GM23338 (cell line): ENCODE data around the gene BNIP2. TPM values are rescaled to one million over a fixed set of nuclear protein-coding genes. Genes with fewer than 3 reads are reported as not detected.

Experiments used
- ATAC-seq: fragments of 200-7000 bp; cut with Tn5 transposase; 3 replicates; pipeline ENCODE4 v1.9.1; 2020
- DNase-seq: peaks from one replicate; pipeline ENCODE4 v3.0.0-alpha.2; 2015; ENCODE audit warnings: low spot score
- H2AFZ ChIP-seq: fragments of 200-600 bp; sonication (generic); 2 replicates; pipeline ENCODE4 v1.8.0; 2016; ENCODE audit warnings: antibody characterized with exemption, mild to moderate bottlenecking, moderate library complexity
- H3F3A ChIP-seq: fragments of 200-600 bp; sonication (generic); replicated peaks from 2 replicates; pipeline ENCODE4 v1.8.0; 2017; ENCODE audit warnings: antibody characterized with exemption, mixed run types, low read depth
- H3K27ac ChIP-seq: fragments of 200-600 bp; sonication (generic); 2 replicates; pipeline ENCODE4 v1.6.1; 2016; ENCODE audit warnings: low read depth
- H3K27me3 ChIP-seq: fragments of 200-600 bp; sonication (generic); 2 replicates; pipeline ENCODE4 v1.8.0; 2016; ENCODE audit warnings: mild to moderate bottlenecking, mixed run types, moderate library complexity; ENCODE audit not compliant: insufficient read depth
- H3K36me3 ChIP-seq: fragments of 200-600 bp; sonication (generic); 2 replicates; pipeline ENCODE4 v1.8.0; 2016; ENCODE audit warnings: mild to moderate bottlenecking; ENCODE audit not compliant: insufficient read depth
- H3K4me1 ChIP-seq: fragments of 200-600 bp; sonication (generic); 2 replicates; pipeline ENCODE4 v1.8.0; 2016; ENCODE audit warnings: mild to moderate bottlenecking, moderate library complexity; ENCODE audit not compliant: insufficient read depth
- H3K4me2 ChIP-seq: fragments of 200-600 bp; sonication (generic); 2 replicates; pipeline ENCODE4 v1.7.1; 2017; ENCODE audit warnings: mixed run types
- H3K4me3 ChIP-seq: fragments of 200-600 bp; sonication (generic); 2 replicates; pipeline ENCODE4 v1.6.1; 2016; ENCODE audit warnings: mixed run types
- H3K79me2 ChIP-seq: fragments of 200-600 bp; sonication (generic); replicated peaks from 2 replicates; pipeline ENCODE4 v1.8.0; 2017; ENCODE audit warnings: mild to moderate bottlenecking; ENCODE audit not compliant: insufficient read depth
- H3K9me2 ChIP-seq: fragments of 200-600 bp; sonication (generic); 2 replicates; pipeline ENCODE4 v1.8.0; 2017; ENCODE audit not compliant: insufficient read depth
- H4K20me1 ChIP-seq: fragments of 200-600 bp; sonication (generic); replicated peaks from 2 replicates; pipeline ENCODE4 v1.8.0; 2017; ENCODE audit warnings: mild to moderate bottlenecking; ENCODE audit not compliant: insufficient read depth
- H3K27ac Mint-ChIP-seq: 2 replicates; pipeline ENCODE4 v1.8.0; 2020; ENCODE audit warnings: inconsistent platforms, mild to moderate bottlenecking, moderate library complexity, mixed read lengths
- H3K27me3 Mint-ChIP-seq: 3 replicates; pipeline ENCODE4 v1.8.0; 2022; ENCODE audit warnings: low read depth, mild to moderate bottlenecking, moderate library complexity, mixed read lengths, inconsistent platforms; ENCODE audit not compliant: insufficient read depth, poor library complexity
- H3K36me3 Mint-ChIP-seq: 3 replicates; pipeline ENCODE4 v1.8.0; 2021; ENCODE audit warnings: low read depth, mild to moderate bottlenecking, inconsistent platforms, moderate library complexity, mixed read lengths
- H3K4me1 Mint-ChIP-seq: 3 replicates; pipeline ENCODE4 v1.8.0; 2020; ENCODE audit warnings: mild to moderate bottlenecking, inconsistent platforms, mixed read lengths
- H3K4me3 Mint-ChIP-seq: 3 replicates; pipeline ENCODE4 v1.8.0; 2021; ENCODE audit warnings: moderate library complexity, mild to moderate bottlenecking, inconsistent platforms, mixed read lengths
- H3K9me3 Mint-ChIP-seq: 3 replicates; pipeline ENCODE4 v1.8.0; 2020; ENCODE audit warnings: moderate library complexity, mild to moderate bottlenecking, inconsistent platforms, mixed read lengths
- CREB1 ChIP-seq: fragments of 250-450 bp; sonication (Bioruptor Pico); IDR thresholded peaks from 2 replicates; pipeline ENCODE4 v1.5.0; 2020; ENCODE audit warnings: low read depth, mild to moderate bottlenecking, moderate library complexity
- CTCF ChIP-seq, 2 experiments: fragments of 200-600 bp in 1 of 2; sonication (generic) in 1 of 2; conservative IDR thresholded peaks; 2 replicates each; pipeline versions ENCODE4 v1.5.1 to v1.6.1; 2016 to 2017; ENCODE audit warnings: antibody characterized with exemption in 2 of 2, low read depth in 2 of 2, mild to moderate bottlenecking in 2 of 2, moderate library complexity in 1 of 2
- ZNF462 ChIP-seq: fragments of 250-450 bp; sonication (Bioruptor Pico); IDR thresholded peaks from 2 replicates; pipeline ENCODE4 v1.5.0; 2020; ENCODE audit warnings: mild to moderate bottlenecking, moderate library complexity
- polyA plus RNA-seq: library from polyadenylated mRNA; unstranded; fragments of >200 nt; fragmentation: Nextera tagmentation; extraction: Ambion mirVana; gene quantifications from 2 replicates; pipeline ENCODE4 v1.2.1, GENCODE V29; 2016
- total RNA-seq: library from RNA; depleted of rRNA; stranded (reverse); fragments of >200 nt; shearing (Covaris generic); gene quantifications from 2 replicates; pipeline ENCODE4 v1.2.3, GENCODE V29; 2014

The BNIP2 gene
- total and polyA plus RNA-seq, 2 experiments from 2014 or later = 43.7 to 83.7 TPM

GRCh38 chr15:59738676-59739075 is 49.6 kb upstream of the BNIP2 start (continued):
- TF ChIP-seq CREB1 = no peak

GRCh38 chr15:59736181-59736580 is 47.1 kb upstream of the BNIP2 start:
- Histone ChIP-seq H3K9me2 (no peaks in the 10 kb centered on the region), H3K27ac (no peak overlapping the region), H3K27me3 (no peaks in the 10 kb centered on the region), H3K79me2 (no peaks in the 10 kb centered on the region), H3F3A (no peaks in the 10 kb centered on the region), H3K4me2 (no peak overlapping the region), H4K20me1 (no peaks in the 10 kb centered on the region), H3K4me1 (no peaks in the 10 kb centered on the region), H3K4me3 (no peak overlapping the region), H2AFZ (no peak overlapping the region), H3K36me3 (no peaks in the 10 kb centered on the region)
- H3K36me3 Mint-ChIP-seq = no peaks in the 10 kb centered on the region
- peak; percentile 31 for DNase-seq
- no peak overlapping the region for H3K4me3 Mint-ChIP-seq
- peak; percentile 71 for ATAC-seq
- peak; percentile 21 to 57 for TF ChIP-seq CTCF (conservative IDR thresholded peaks at IDR 0.05; ENCODE audit: low read depth in 2 of 2)
- no peak for TF ChIP-seq ZNF462 (CRISPR knock-in tag)
- peaks cover 3% of the 10 kb centered on the region for H3K27me3 Mint-ChIP-seq
- no peak overlapping the region for H3K27ac Mint-ChIP-seq
- H3K9me3 Mint-ChIP-seq = no peaks in the 10 kb centered on the region
- H3K4me1 Mint-ChIP-seq = peaks cover 2% of the 10 kb centered on the region; the same call in 1 of the 3 replicates
